Glomerular endothelial cell (primary cell): ENCODE data around the gene LZIC. TPM values are rescaled to one million over a fixed set of nuclear protein-coding genes. Genes with fewer than 3 reads are reported as not detected.

ENCODE experiments used
- DNase-seq: peaks from one replicate; pipeline ENCODE4 v3.0.0-alpha.2; 2011; ENCODE audit warnings: low read depth, low spot score; ENCODE audit errors: extremely low read depth
- total RNA-seq: library from RNA; depleted of rRNA; stranded (reverse); fragments of >200 nt; gene quantifications from 2 replicates; pipeline ENCODE4 v1.2.3, GENCODE V29; 2015

LZIC gene
- total RNA-seq, 1 donor from 2014 or later: 16.9 TPM

DNA sequence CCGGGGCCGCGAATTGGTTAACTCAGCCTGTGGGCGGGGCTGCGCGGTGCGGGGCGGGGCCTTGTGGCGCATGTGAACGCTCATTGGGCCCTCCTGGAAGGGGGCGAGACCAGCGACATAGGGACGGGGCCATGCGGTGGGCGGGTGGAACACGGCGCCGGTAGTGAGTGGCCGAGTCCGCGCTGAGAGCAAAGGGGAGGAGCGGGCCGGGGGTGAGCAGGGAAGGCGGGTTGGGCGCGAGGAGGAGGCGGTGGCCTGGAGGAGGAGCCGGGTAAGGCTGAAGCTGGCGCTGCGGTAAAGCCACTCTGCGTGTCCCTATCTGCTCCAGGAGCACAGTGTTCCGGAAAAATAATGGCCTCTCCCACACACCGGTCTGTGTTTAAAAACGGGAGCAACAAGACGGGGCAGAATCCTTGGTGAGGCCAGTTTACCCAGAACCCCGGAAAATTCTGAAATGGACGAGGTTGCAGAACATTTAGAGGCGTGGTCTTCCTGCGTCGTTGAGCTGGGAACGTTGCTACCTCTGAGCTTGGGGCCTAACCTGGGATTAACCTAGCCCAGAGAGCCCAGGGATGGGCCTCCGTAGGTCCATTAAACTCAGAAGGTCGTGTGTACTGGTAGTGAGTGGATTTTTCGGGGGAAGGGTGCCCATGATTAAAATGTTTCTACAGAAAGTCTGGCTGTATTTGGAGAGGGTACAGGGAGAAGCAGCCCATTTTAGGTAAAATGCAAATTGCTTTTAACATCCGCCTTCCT, 32.6 kb downstream of the LZIC start:
- DNase-seq: no peak

DNA sequence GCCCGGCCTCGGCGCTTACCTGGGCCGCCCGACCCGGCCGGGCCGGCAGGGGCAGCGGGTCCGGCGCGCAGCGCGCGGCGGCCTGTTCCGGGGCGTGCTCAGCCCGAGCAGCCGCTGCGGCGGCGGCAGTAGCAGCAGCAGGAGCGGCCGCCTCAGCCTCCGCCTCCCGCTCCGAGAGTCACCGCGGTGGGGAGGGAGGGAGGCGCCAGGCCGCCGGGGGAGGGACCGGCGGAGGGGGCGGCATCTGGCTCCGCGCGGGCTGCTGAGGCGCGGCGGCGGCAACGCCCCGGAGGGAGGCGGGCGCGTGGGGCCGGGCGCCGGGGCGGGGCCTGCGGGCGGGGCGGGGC, 33.1 kb downstream of the LZIC start, which contains the start of gene CTNNBIP1:
CTNNBIP1 (minus strand) TSS at position 194 of the 347 bp plus-strand sequence. CDS start 38,205 bp downstream, outside the sequence.
- no peak for DNase-seq

DNA sequence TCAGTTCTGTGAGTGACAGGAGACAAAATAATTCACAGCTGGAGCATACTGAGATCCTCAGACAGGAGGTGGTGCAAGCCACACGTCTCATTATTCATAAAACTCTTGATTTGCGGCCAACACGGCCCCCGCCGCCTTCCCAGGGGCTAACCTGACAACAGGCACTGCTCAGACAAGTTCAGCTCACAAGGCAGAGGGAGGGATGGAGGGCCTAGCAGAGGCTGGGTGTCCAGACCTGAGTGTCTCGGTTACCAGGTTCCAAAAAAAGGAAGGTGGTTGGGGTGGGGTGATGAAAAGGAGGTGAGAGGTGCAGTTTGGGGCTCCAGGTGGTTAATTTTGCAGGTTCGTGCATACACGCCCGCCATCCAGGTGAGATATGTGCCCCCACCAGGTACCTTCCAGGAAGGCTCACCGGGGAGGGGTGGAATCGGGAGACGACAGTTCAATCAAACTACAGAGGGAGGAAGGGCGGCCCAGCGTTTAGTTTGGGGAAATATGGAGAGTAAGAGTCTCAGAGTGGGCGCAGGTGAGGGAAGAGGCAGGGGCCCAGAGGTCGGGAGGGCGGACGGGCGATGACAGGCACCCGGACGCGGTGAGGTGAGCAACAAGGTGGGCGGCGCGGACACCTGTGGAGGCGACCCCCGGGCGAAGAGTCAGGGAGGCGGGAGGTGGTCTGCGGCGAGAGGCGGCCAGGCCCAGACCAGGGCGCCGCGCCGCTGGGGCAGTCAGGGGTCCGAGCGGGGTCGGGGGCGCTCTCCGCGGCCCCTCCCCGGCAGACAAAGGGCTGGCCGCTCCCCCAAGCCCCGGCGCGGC, 33.8 kb downstream of the LZIC start:
- DNase-seq: no peak

DNA sequence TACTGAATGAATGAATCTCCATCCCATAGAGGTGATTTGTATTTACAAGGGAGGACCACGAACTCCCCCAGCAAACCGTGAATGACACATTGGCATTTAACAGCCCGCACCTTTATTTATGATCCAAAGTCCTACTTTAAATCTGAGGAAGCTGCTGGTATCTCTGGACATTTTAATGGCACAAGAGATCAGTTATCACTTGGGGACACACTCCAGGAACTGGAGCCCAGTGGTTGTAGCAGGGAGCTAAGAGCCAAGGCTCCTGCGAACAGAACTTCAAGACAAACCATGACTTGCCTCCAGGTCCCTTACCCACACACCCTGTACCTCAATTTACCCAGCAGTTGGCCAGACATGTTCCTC, 34.3 kb downstream of the LZIC start:
- DNase-seq: no peak

DNA sequence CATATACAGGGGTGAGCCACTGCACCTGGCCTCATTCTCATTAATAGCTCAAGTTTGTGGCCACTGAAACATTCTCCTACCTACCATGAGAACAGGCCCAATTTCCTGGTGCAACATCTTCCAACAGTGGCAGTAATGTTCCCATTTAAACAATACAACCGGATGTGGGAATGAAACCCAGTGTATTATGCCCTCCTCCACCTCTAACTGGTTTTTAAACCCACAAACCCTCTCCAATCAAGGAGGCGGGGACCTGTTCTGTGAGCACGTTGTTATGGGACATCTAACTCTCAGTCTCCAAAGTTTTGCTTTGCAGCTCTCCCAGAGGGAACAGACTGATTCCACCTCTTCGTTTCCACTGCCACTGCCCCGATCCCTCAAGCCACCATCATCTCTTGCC, 35.8 kb downstream of the LZIC start:
- no peak for DNase-seq

DNA sequence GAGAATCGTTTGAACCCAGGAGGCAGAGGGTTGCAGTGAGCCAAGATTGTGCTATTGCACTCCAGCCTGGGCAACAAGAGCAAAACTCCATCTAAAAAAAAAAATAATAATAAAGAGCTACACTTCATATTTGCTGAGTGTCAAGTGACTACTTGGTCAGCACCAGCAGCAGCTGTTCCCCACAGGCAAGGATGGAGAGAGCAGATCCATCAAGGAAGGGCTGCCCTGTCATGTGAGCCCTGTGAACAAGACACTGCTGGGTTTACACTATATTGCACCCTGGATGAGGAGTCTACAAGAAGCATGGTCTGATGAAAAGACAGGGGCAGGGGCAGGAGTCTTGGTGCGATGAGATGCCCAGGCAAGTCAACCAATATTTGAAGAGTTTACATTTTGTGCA, 36.7 kb downstream of the LZIC start:
- DNase-seq: no peak

DNA sequence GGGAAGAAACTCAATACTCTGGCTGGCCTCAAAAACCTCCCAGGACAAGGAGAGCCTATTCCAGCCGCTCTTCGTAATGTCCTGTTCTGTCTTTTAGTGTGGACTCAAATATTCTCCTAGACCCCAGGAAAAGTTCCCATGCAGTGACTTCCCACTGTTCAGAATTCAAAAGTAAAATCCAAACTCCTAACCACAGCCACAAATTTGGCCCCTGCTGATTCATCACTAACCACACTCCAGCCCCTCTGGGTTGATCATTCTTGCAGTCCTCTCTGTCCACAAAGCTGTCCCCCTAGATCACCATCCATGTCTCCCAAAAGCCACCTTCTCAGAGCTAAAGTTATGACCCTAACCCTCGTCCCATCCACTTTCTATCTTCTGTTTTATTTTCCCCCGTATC, 38.2 kb downstream of the LZIC start:
- DNase-seq: no peak

DNA sequence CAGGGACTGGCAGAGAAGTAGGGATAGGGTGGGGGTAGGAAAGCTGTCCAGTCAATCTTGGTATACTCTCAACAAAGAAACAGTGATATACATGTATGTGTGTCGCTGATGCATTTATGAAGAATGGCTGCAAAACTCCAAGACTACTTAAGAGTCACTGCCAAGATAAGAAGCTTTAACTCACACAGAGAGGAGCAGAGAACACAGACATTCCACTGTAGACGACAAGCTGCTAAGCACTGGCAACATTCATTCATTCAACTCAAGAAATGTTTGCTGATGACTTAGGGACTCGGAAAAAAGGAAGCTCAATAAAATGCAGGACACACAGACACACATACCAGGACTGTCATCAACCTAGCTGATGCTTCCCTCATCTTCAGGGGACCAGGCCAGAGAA, 38.6 kb downstream of the LZIC start:
- no peak for DNase-seq

DNA sequence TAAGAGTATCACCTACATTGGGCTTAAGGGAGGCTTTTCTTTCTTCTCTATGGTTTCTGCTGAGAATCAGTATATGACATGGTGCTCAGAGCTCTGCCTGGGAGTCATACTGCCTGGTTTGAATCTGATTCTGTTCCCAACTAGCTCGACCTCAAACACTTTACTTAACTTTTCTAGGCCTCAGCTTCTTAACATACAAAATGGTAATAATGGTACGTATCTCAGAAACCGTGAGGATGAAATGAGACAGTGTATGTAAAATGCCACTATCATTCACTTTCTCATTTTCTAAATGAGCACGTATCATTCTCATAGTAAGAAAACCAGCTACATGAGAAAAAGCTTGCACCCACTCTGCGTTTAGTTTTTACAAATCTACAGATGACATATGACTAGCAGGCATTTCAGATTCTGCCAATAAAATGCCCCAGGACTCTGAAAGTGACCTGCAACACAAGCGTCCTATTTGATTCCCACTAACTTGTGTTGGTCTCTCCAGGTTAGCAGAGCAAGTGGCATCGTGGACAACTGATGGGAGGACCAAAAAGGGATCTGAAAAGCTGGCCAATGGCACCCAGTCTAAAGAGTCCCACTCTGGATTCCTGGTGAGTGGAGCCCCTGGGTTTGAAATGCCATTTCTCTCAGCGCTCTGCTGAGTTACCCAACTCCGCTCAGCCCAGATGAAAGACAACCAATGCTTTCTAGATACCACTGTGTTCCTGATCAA, 39.2 kb downstream of the LZIC start:
- no peak for DNase-seq

DNA sequence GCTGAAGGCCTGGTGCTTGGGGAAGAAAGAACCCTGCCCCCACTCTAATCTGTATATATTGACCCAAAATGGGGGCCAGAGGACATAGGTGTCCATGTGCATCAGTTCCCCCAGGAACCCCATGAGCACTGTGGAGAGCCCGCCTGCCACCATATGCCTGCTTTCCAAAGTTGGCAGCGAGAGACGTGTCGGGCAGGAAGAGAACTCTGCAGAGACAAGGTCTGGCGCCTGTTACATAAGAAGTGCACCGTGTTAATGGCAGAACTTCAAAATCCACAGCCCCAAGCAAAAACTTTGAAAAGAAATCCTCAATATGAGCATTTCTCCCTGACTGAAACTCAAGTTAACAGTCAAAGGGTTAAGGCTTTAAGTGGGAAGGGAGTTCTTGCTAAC, 41.1 kb downstream of the LZIC start:
- no peak for DNase-seq

DNA sequence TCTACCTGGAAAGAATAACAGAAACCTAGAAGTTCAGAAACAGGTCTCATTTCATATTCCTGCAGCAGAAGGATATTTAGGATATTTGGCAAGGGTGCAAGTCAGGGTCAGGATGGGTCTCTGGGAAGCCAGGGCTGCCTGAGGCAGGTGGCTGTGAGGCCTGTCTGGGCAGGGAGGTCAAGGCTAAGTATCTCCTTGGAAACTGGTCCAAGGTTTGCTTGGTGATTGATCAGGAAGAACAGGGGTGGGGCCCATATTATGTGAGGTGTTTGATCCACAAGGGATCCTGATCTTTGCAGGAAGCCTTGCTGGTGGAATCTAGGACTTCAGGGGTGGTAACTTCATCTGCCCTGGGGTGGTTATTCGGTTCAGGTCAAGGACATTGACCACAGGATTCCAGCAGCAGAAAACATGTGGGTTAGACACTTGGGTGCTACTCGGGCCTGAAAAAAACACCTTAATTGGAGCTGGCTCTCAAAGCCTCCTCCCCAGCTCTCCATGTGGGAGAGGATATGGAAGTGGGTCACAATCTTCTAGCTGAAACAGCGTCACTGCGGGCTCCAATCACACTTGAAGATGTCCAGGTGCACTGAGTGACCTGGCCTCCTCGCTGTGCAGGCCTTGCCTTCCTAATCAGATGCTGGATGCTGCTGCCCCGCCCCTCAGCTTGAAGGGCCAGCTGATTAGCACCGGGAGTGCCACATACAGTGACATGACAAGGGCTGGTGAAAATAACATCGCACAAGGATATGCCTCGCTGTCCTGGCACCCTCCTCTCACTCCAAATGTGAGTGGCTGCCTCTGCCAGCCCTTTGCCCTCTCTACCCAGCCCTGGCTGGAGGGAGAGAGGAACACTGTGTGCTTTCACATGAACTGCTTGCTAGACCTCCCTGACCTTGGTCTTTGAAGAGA, 41.8 kb downstream of the LZIC start:
- no peak for DNase-seq

DNA sequence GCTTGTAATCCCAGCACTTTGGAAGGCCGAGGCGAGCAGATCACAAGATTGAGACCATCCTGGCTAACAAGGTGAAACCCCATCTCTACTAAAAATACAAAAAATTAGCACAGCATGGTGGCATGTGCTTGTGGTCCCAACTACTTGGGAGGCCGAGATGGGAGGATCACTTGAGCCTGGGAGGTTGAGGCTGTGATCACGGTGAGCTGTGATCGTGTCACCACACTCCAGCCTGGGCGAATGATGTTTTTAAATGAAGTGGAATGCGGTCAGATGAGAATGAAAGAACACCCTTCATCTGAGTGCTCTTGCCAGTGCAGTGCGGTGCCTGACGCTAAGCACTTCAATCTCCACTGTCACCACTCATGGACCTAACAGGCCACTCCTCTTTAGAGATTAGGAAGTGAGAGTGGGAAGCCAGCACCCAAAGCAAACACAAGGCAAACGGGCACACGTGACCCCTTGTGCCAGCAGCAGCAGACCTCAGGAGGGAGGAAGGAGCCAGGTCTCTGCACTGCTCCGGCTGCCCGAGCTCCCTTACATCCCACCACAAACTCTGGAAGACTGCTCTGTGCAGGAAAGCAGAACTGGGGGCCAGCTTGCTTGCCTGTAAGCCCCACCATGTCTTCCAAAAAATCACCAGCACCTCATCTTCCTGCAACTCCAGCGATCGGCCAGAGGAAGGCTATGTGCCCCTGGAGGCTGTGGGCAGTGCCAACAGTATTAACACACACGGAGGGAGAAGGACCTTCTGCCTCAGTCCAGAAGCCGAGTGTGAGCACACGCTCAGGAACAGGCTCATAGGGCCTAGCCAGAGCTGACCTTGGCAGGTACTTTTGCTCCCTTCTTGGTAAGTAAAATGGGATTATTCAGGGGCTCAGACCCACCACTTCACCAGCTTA, 42.8 kb downstream of the LZIC start:
- no peak for DNase-seq

DNA sequence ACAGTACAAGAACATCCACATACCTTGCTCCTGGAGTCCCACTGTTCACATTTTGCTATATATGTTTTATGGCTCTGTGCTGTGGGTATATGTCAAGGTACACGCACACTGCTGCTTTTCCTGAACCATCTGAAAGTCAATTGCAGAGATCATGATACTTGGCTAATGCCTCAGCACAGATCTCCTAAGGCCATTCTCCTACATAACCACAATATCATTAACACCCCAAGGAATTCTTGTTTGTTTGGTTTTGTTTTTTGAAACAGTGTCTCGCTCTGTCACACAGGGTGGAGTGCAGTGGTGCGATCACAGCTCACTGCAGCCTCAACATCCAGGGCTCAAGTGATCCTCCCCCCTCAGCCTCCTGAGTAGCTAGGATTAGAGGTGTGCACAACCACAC, 49.1 kb downstream of the LZIC start:
- DNase-seq: no peak

DNA sequence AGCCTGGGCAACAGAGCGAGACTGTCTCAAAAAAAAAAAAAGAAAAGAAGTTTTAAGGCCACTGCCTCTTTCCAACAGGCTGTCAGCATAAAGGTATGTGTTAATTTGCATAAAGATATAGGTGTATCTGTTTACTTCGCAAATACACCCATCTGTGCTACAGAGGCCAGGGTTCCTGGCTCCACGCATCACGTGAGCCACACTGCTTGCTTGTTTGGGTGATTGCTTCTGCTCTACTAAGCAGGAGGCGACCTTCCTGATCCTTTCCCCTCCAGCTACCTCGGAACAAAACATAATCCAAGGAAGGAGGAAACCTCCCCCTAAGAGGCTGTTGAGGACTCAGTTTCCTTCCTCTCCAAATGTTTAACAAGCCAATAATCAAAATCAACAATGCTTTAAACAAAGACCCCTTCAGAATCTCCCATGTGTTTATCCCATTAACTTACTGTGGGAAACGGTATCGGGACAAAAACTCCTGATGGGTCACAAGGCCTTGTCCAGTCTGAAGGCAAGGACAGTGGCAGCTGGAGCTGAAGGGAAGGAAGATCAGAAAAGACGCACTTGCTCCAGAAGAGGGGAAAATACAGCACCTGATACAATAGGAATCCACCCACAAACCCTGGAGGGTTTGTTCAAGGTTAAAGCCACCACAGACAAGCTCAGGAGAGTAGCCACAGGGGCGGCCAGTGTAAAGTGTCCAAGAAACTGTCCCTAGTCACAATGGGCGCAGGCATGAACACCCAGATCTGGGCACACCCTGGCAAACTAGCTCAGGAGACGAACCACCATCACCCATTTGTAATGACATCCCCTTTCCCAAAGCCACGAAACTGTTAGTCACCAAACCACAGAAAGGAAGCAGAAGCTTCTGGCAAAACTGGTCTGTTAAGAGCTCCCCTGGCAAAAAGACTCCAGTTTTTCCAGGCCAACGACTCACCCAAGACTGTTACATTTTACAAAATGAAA, 50.3 kb downstream of the LZIC start:
- no peak for DNase-seq

DNA sequence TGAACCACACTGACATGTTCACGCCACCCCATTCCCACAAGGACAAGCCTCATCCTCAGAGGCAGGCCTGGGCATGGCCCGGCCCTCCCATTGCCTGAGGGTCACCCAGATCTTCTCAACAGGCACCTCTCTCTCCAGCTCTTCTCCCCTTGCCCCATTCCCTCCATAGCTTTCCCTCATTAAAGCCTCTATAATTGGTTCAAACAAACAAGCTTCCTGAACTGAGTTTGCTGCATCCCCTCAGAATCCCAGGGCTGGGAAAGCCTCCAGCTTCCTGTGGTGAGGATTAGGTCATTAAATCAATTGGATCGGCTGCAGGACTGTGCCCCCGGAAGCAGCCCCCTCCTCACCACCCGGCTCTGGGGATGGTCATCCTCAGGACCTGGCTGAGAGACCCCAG, 52.0 kb downstream of the LZIC start:
- no peak for DNase-seq

DNA sequence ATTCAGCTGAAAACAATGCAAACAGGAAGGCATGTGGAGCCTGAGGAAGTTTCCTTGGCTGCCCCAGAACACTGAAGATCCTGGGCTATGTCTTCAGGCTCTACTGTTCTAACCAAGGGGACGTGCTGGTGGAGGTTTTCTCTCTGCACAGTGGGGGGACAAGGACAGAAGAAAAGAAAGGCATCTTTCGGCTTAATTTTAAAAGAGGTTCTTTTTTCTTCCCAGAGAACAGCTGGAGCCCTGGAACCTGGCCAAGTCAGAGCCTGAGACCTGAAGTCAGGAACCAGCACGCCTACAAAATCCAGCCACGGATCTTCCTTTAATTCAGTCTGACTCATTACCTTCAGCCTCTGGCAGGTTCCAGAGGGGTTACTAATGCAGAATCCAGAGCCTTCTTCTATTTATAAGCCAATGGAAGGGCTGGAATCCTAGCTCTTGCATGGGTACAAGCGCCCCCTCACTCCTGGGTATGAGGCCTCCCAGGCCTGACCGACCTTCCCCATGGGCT, 52.9 kb downstream of the LZIC start:
- no peak for DNase-seq

DNA sequence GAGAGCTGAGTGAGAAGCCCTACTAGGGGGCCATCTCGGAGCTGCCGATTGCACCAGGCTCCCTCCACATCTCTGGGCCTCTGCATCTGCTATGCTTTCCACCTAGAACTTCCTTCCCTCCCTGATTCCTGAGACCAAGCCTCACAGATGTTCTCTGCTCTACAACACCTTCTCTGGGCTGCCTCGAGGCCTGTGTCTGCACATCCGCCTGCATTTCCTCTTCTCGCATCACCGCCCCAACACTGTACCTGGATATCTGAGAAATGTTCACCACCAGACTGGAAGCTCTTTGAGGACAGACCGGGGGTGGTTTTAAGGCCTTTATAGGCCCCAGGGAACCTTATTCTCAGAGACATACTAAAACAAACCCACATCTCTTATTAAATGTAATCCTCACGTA, 53.8 kb downstream of the LZIC start:
- no peak for DNase-seq

DNA sequence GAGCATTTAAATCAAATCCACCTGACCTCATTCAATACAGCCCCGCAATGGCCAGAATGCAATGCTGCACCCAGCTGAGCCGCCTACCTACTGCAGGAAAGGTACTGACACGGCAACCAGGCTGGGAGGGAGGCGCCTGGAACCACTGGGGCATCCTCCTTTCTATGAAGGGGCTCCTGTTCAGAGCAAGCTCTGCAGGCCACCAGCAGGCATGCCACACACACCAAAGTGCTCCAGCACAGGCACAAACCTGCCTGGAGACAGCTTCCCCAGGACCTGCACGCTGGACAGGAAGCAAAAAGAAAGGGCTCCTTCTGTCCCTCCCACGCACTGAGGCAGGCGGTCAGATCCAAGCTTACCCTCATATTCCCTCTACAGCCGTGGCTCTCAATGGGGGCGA, 54.3 kb downstream of the LZIC start:
- DNase-seq: no peak
